Neuron (in vitro differentiated cells): ENCODE results near the gene LGALS4.
A peak's percentile ranks its signal among the peaks of the same experiment; 100 is the strongest.
"Not testable (repeated sequence)": the region's sequence is repeated elsewhere in the genome, so short reads cannot be mapped to it uniquely, and the experiment has no call there.

Experiments used
- H2AFZ ChIP-seq: one replicate; pipeline ENCODE4 v1.6.1; 2013; ENCODE audit warnings: low read depth, mild to moderate bottlenecking, inconsistent platforms, low read length, moderate library complexity
- H3K27me3 ChIP-seq: one replicate; pipeline ENCODE4 v1.6.1; 2013; ENCODE audit warnings: low read length; ENCODE audit not compliant: insufficient read depth
- H3K36me3 ChIP-seq: one replicate; pipeline ENCODE4 v1.6.1; 2013; ENCODE audit warnings: low read length; ENCODE audit not compliant: insufficient read depth
- H3K4me1 ChIP-seq: one replicate; pipeline ENCODE4 v1.6.1; 2013; ENCODE audit warnings: low read length; ENCODE audit not compliant: insufficient read depth
- H3K4me3 ChIP-seq: 2 replicates; pipeline ENCODE4 v1.5.1; 2013; ENCODE audit warnings: mild to moderate bottlenecking, low read length, moderate library complexity
- H3K9me3 ChIP-seq: one replicate; pipeline ENCODE4 v1.6.1; 2013; ENCODE audit warnings: low read length

LGALS4 gene

GRCh38 chr19:38812841-38813320, at the start of gene LGALS4:
Gene LGALS4, minus strand, starts transcription at chr19:38812945. Its CDS starts 59 bp downstream, at chr19:38812886.
- Histone ChIP-seq H3K27me3 (no peaks in the 10 kb centered on the region), H2AFZ (no peak within 1 kb of the TSS), H3K4me1 (no peaks in the 10 kb centered on the region), H3K4me3 (no peak within 1 kb of the TSS), H3K36me3 (peaks cover 18% of the 10 kb centered on the region), H3K9me3 (no peaks in the 10 kb centered on the region)

- Histone ChIP-seq H2AFZ (no peak overlapping the region), H3K4me3 (no peak overlapping the region), H3K27me3 (no peaks in the 10 kb centered on the region), H3K9me3 (peaks cover 2% of the 10 kb centered on the region), H3K4me1 (peaks cover 2% of the 10 kb centered on the region), H3K36me3 (no peaks in the 10 kb centered on the region)
Observed at GRCh38 chr19:38861368-38861767, 48.6 kb upstream of the LGALS4 start.

- not testable (repeated sequence) for H3K27me3 ChIP-seq, H3K4me3 ChIP-seq, H2AFZ ChIP-seq, H3K36me3 ChIP-seq, H3K9me3 ChIP-seq, H3K4me1 ChIP-seq
Observed at GRCh38 chr19:38859631-38860204, 47.0 kb upstream of the LGALS4 start.

GRCh38 chr19:38856813-38857212, 44.1 kb upstream of the LGALS4 start:
- H3K4me1 ChIP-seq: peaks cover 8% of the 10 kb centered on the region
- H3K4me3 ChIP-seq: no peak overlapping the region
- no peak overlapping the region for H2AFZ ChIP-seq
- H3K36me3 ChIP-seq: no peaks in the 10 kb centered on the region
- H3K9me3 ChIP-seq: peaks cover 2% of the 10 kb centered on the region
- no peaks in the 10 kb centered on the region for H3K27me3 ChIP-seq

GRCh38 chr19:38855751-38856150, 43.0 kb upstream of the LGALS4 start:
- H3K36me3 ChIP-seq: not testable (repeated sequence)

DNA sequence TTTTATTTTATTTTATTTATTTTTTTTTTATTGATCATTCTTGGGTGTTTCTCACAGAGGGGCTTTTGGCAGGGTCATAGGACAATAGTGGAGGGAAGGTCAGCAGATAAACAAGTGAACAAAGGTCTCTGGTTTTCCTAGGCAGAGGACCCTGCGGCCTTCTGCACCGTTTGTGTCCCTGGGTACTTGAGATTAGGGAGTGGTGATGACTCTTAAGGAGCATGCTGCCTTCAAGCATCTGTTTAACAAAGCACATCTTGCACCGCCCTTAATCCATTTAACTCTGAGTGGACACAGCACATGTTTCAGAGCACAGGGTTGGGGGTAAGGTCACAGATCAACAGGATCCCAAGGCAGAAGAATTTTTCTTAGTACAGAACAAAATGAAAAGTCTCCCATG, 42.2 kb upstream of the LGALS4 start:
- H3K4me1 ChIP-seq: peaks cover 19% of the 10 kb centered on the region
- not testable (repeated sequence) for H3K4me3 ChIP-seq, H3K36me3 ChIP-seq, H2AFZ ChIP-seq, H3K27me3 ChIP-seq, H3K9me3 ChIP-seq

More at GRCh38 chr19:38855751-38856150, 43.0 kb upstream of the LGALS4 start:
- not testable (repeated sequence) for H3K4me3 ChIP-seq, H3K9me3 ChIP-seq, H3K27me3 ChIP-seq, H2AFZ ChIP-seq
- peaks cover 17% of the 10 kb centered on the region for H3K4me1 ChIP-seq

DNA sequence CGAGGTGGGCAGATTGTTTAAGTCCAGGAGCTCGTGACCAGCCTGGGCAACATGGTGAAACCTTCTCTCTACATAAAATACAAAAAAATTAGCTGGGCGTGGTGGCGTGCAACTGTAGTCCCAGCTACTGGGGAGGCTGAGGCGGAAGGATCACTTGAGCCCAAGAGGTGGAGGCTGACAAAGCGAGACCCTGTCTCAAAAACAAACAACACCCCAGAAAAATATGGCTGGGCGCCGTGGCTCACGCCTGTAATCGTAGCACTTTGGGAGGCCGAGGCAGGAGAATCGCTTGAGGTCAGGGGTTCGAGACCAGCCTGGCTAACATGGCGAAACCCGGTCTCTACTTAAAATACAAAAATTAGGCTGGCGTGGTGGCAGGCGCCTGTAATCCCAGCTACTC, 40.5 kb upstream of the LGALS4 start:
- Histone ChIP-seq H3K4me1 (peaks cover 25% of the 10 kb centered on the region), H3K9me3 (peaks cover 2% of the 10 kb centered on the region), H2AFZ (peak overlapping the region; percentile 6), H3K4me3 (peak overlapping the region; percentile 53), H3K36me3 (peaks cover 6% of the 10 kb centered on the region), H3K27me3 (no peaks in the 10 kb centered on the region)

- H3K9me3 ChIP-seq: peaks cover 2% of the 10 kb centered on the region
- peaks cover 12% of the 10 kb centered on the region for H3K36me3 ChIP-seq
- H2AFZ ChIP-seq: peak overlapping the region; percentile 6
- peak overlapping the region; percentile 53 for H3K4me3 ChIP-seq
- no peaks in the 10 kb centered on the region for H3K27me3 ChIP-seq
- H3K4me1 ChIP-seq: peaks cover 29% of the 10 kb centered on the region
Observed at GRCh38 chr19:38852231-38853044, 39.7 kb upstream of the LGALS4 start.

- Histone ChIP-seq H3K4me1 (peaks cover 33% of the 10 kb centered on the region), H2AFZ (no peak overlapping the region), H3K4me3 (peak overlapping the region; percentile 53), H3K36me3 (peaks cover 19% of the 10 kb centered on the region), H3K9me3 (peaks cover 2% of the 10 kb centered on the region), H3K27me3 (no peaks in the 10 kb centered on the region)
Observed at GRCh38 chr19:38851622-38852230, 39.0 kb upstream of the LGALS4 start.

GRCh38 chr19:38850976-38851621, 38.4 kb upstream of the LGALS4 start:
- Histone ChIP-seq H3K27me3 (no peaks in the 10 kb centered on the region), H3K4me1 (peaks cover 33% of the 10 kb centered on the region), H3K36me3 (peaks cover 24% of the 10 kb centered on the region)

DNA sequence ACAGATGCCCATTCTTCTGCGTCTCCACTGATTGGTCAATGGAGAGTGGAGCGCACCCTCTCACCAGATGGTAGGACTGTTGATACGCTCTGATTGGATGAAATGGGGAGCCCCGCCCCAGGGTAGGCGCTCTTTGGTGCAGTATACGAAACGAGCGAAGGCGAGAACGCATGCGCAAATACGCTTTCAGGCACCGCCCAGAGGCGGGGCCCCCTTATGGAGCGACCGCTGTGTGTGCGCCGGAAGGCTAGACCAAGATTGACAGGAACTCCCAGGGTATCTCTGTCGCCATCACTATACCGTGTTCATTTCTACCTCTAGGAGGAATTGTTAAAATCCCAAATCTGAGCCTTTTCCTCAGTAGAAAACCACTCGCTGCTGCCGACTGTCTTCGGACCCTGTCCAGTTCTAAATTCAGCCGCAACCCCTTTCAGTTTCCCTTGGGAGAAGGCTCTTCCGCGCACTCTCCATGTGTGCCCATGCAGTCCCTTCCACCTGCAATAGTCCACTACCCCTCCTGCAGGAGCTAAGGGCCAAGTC, 37.8 kb upstream of the LGALS4 start:
- Histone ChIP-seq H3K36me3 (peaks cover 30% of the 10 kb centered on the region), H2AFZ (no peak overlapping the region), H3K27me3 (no peaks in the 10 kb centered on the region), H3K4me1 (peaks cover 33% of the 10 kb centered on the region), H3K9me3 (no peaks in the 10 kb centered on the region), H3K4me3 (peak overlapping the region; percentile 53)

More at GRCh38 chr19:38850976-38851621, 38.4 kb upstream of the LGALS4 start:
- no peaks in the 10 kb centered on the region for H3K9me3 ChIP-seq
- H3K4me3 ChIP-seq: peak overlapping the region; percentile 53
- no peak overlapping the region for H2AFZ ChIP-seq

DNA sequence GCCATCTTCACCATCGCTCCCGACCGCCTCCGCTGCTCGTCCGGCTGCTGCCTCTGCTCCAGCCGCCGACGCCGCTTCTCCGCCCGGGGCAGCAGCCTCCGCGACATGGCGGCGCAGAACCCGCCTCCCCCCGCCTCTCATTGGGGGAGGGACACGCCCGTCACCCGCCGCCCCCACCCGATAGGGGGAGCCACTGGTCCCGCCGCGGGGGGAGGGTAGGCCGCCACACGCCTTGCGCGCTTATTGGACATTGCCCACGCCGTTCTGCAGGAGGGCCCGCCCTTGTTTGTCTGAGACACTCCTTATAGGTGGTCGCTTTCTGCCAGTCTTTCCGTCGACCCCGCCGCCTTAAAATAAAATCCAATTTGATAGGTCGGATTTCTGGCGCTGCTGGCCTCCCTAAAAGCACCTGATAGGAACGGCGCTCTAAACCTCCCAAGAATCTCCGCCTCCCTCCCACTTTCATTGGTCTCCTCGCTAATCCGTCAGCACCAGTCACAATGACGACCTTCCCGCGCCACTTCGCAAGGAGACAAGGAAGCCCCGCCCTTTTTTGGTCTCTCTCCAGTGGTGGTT, 37.2 kb upstream of the LGALS4 start, which contains the start of gene HNRNPL:
TSS of gene HNRNPL (minus strand) at position 127 of the 576 bp plus-strand sequence. CDS start at position 107, 20 bp downstream.
- no peaks in the 10 kb centered on the region for H3K27me3 ChIP-seq
- H2AFZ ChIP-seq: no peak within 1 kb of the TSS
- peak within 1 kb of the TSS; percentile 93 for H3K4me3 ChIP-seq
- H3K9me3 ChIP-seq: no peaks in the 10 kb centered on the region
- peaks cover 33% of the 10 kb centered on the region for H3K4me1 ChIP-seq
- peaks cover 33% of the 10 kb centered on the region for H3K36me3 ChIP-seq
